AG20443 (cell line): ENCODE results near the gene PTPRN2.

ENCODE experiments used
- DNase-seq: peaks from one replicate; pipeline ENCODE4 v3.0.0; 2012; ENCODE audit warnings: low spot score, mixed read lengths

Gene PTPRN2

GRCh38 chr7:157547102-157547501, 1040.5 kb downstream of the PTPRN2 start:
- no peak for DNase-seq

DNA sequence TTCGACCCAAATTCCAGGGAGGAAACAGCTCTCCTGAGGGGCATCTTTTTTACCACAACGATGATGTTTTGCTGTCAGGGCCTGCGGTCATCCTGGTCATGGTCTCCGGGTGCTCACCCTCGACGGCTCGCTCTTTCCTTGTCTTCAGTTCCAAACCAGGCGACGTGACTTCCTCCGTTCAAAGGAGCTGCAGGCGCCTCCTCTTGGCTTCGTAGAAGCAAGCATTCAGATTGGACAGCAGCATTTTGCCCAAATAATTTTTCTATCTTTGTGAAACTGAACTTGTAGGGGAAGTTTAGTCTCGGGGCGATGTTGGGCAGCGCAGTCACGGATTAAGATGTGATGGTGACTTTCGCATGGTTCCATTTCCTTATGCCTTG, 1042.0 kb downstream of the PTPRN2 start:
- DNase-seq, result no peak

- DNase-seq, result no peak
These were observed 1042.5 kb downstream of the PTPRN2 start for GRCh38 chr7:157544980-157545680.

DNA sequence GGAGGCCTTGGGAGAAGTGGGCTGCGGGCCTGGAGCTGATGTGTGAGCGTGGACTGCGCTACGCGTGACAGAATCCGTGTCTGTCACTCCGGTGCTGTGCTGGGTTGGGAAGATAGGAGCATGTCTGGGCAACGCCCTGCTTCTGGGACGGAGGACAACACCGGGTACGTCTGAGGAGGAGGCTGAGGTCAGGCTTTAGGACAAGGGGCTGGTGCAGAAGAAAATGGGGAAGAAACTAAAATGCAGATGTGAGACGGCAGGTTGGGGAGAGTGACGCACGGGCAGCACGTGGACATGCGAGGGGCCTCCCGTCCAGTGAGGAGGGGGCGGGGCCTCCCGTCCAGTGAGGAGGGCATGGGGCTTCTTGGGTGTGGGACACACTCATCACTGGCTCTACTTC, 1043.4 kb downstream of the PTPRN2 start:
- DNase-seq, result no peak

- DNase-seq, result no peak
These were observed 1043.8 kb downstream of the PTPRN2 start for GRCh38 chr7:157543791-157544190.

DNA sequence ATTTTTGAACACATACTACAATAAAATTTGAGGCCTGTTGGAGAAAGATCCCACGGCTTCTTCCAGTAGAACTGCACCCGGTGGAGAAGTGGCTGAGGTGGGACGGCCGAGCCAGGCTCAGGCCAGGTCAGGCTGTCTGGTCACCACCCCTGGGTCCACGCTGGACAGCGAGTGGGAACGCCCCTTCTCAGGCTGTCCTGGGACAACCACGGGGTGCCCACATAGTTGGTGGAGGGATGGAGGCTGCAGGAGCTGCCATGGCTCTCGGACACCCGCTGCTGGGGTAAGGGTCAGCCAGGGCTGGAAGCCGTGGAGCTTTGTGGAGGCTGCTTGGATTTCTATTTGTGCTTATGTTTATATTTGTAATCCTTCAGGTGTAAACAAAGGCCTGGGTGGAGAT, 1044.3 kb downstream of the PTPRN2 start:
- no peak for DNase-seq

- DNase-seq, result no peak
These were observed 1045.3 kb downstream of the PTPRN2 start for GRCh38 chr7:157542068-157543021.

- DNase-seq, result no peak
These were observed 1046.1 kb downstream of the PTPRN2 start for GRCh38 chr7:157541295-157542067.

DNA sequence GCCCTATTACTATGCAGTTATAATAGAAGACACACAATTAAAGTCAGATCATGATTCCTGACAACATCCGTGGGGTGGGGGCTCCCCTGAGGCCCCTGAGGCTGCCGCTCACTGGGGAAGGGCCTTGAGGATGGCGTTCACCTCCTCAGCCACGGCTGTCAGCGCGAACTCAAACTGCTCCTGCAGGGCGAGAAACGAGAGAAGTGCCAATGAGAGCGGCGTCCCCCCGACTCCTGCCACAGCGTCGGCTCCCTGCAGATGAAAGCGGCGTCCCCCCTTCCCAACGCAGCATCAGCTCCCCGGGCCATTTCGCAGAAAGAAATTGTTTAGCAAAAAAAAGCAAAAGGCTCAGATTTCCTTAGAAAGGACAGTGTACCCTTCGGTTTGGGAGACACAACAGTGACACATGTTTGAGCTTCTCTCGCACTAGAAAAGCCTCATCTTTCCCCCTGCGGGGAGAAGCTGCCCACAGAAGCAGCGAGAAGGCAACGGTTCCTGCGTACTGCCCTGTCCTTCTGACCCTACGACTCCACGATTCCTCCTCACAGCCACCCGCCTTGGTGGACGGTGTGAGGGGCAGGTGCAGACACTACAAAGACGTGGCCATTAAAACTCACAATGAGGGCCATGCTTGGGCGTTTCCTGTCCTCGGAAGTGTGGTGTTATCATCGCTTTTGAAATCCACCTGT, 1046.9 kb downstream of the PTPRN2 start:
- DNase-seq, result no peak

DNA sequence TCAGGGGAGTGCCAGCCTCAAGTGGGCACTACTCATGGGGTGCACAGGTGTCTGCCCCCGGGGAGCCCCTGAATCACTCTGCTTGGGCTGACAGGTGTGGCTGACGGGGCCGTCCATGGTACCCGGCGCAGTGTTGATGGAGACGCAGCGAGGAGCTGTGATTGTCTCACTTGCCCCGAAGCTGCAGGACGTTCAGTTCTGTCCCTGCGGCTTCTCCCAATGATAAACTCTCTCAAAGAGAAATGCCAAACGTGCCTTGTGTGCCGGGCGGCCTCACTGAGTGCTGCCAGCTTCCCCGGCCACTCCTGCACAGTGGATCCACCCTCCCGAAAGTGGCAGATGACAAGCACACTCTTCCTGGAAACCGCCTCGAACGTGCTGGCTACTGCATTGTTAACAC, 1047.6 kb downstream of the PTPRN2 start:
- DNase-seq, result no peak

DNA sequence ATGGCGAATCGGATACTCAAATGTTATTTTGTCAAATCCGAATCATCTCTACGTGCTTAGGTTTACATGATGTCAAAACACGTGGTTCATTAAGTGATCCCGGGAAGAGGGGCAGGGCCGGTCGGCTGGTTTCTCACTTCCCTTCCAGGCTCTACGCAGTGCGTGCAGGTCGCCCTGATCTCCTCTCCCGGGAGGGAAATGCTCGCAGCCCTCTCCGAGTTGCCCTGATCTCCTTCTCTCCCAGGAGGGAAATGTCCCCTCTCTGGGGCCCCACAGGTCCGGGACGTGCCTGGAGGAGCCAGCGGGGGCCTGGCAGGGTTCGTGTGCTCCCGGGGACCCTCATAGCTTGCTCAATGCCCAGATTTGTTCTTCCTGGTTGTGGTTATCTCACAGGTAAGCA, 1048.1 kb downstream of the PTPRN2 start:
- no peak for DNase-seq

GRCh38 chr7:157538735-157539134, 1048.9 kb downstream of the PTPRN2 start:
- no peak for DNase-seq

DNA sequence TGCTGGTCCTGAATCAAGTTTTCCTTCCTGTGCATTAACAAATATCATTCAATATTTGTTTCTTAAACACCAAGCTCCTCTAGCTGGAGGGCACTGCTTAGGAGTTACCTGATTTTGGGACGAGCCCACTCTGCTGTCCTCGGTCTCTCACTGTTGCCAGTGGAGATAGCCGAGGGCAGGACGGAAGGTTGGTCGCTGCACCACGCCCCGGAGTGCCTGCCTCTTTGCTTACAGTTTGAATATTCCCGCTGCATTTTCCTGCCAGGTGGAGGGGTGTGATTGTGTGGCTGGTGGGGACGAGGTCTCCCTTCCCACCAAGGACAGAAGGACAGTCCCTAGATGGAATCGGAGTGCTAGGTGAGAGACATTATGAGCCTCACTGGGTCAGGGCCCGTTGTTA, 1049.3 kb downstream of the PTPRN2 start:
- DNase-seq, result no peak

- DNase-seq, result no peak
These were observed 1050.6 kb downstream of the PTPRN2 start for GRCh38 chr7:157537056-157537455.

- no peak for DNase-seq
These were observed 1055.6 kb downstream of the PTPRN2 start for GRCh38 chr7:157532068-157532467.

DNA sequence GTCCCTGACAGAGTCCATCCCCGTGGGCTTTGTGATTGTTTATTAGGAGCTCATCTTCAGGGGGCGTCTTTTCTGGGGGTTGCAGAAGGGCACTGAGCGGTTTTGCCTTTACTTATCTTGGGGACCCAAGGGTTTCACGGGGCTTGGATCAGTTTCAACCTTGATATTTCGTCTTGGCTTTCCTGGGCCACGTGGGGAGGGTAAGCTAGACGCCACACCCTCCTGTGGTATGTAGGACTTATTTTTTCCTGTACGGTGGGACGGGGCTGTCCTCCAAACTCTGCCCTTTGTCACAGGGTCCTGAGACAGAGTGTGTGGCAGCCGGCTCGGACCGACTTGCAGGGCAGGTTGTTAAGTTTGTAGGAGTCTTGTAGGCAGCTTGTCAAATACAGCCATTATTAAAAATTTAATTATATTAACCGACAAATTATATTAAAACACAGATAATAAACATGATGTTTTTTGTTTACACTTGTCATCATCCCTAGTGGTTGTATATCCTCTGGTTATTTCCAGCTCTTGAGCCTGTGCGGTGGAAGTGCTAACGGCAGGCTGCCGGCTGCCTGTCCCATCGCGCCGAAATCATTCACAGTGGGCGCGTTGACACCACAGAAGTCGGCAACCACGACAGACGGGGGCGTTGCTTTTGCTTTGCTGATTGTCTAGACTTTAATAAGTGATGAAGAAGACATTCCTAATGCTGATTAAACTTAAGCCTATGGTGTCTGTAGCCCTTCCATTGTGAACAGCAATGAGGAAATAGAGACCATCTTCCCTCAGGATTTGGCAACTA, 1057.7 kb downstream of the PTPRN2 start:
- no peak for DNase-seq

- DNase-seq, result no peak
These were observed 1058.8 kb downstream of the PTPRN2 start for GRCh38 chr7:157528785-157529341.

DNA sequence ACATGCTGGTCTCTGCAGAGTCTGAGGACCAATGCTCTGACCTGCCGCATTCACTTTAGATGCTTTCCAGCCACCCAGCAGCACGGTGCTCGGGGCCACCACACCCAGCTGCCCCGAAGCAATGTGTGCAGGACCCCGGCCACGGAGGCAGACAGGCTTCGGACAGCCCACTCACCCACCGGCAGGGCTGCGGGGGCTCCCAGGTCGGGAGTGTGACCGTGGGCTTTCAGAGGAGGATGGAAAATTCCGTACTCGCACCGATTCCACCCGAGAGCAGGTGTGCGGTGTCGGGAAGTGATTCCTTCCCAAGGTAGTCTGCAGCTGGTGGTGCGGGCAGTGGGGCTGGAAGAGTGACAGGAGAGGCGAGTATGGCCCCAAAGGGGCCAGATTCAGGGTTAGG, 1059.9 kb downstream of the PTPRN2 start:
- no peak for DNase-seq

DNA sequence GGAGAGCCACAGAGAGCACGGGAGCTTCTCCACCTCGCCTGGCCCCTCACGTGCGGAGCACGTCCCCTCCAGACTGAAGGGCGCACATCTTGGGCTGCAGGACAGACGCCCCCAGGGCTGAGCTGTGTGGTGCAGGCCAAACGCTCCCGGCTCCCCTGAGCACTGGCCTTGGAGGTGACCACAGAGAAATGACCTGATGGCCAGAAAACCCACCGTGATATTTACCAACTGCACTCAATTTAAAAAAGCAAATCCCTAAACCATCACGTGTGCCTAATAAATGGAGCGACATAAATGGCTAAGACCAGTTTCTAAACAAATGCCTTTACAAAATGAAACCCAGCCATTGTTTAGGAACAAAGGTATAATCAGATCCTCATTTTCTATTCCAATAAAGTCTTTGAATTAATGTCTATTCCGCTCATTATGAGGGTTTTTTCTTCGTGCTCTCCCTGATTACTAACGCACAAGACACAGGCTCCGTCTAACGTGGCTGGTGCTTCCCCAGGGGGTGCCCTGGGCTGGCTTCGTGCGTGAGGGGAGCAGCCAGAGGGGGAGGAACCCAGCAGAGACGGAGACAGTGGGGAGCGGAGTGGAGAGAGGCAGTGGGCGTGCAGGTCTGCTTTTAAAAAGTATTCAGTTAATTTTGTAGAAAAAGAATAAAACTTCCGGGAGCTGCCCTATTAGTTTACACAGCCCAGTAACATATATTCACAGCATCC, 1060.5 kb downstream of the PTPRN2 start:
- no peak for DNase-seq
